ENCODE data around the gene SCUBE1. TPM values are rescaled to one million over a fixed set of nuclear protein-coding genes. Genes with fewer than 3 reads are reported as not detected.

SCUBE1 gene
- polyA plus RNA-seq, 1 donor from 2014 or later, result not detected

GRCh38 chr22:43343670-43344519, 723 bp upstream of the SCUBE1 start:
- Mint-ChIP-seq H3K4me1 (peaks cover 0 to 4% (median 2%) of the 10 kb centered on the region in 3 donors), H3K36me3 (no peaks in the 10 kb centered on the region), H3K4me3 (peak overlapping the region in 3 of 4 donors; percentile 30 to 84 (median 67)), H3K9me3 (no peaks in the 10 kb centered on the region), H3K27me3 (peaks cover 56% of the 10 kb centered on the region), H3K27ac (no peak overlapping the region)

- H3K27me3 Mint-ChIP-seq, result peaks cover 48% of the 10 kb centered on the region
- H3K36me3 Mint-ChIP-seq, result no peaks in the 10 kb centered on the region
- no peaks in the 10 kb centered on the region for H3K9me3 Mint-ChIP-seq
- H3K27ac Mint-ChIP-seq, result peak overlapping the region in 1 of 3 donors; percentile 39
- peak overlapping the region in 1 of 4 donors; percentile 65 for H3K4me3 Mint-ChIP-seq
- H3K4me1 Mint-ChIP-seq, result peaks cover 0 to 4% (median 2%) of the 10 kb centered on the region in 3 donors
Observed at GRCh38 chr22:43342347-43343261, 568 bp downstream of the SCUBE1 start.

- H3K36me3 Mint-ChIP-seq, result no peaks in the 10 kb centered on the region
- peaks cover 0 to 4% (median 2%) of the 10 kb centered on the region in 3 donors for H3K4me1 Mint-ChIP-seq
- no peaks in the 10 kb centered on the region for H3K9me3 Mint-ChIP-seq
- peaks cover 44% of the 10 kb centered on the region for H3K27me3 Mint-ChIP-seq
- H3K27ac Mint-ChIP-seq, result peak overlapping the region in 1 of 3 donors; percentile 16
- peak overlapping the region in 3 of 4 donors; percentile 33 to 73 (median 34) for H3K4me3 Mint-ChIP-seq
Observed at GRCh38 chr22:43341565-43341964, 1.6 kb downstream of the SCUBE1 start.

- peaks cover 30% of the 10 kb centered on the region for H3K27me3 Mint-ChIP-seq
- no peak overlapping the region for H3K4me3 Mint-ChIP-seq
- H3K36me3 Mint-ChIP-seq, result no peaks in the 10 kb centered on the region
- no peak overlapping the region for H3K27ac Mint-ChIP-seq
- no peaks in the 10 kb centered on the region for H3K4me1 Mint-ChIP-seq
- H3K9me3 Mint-ChIP-seq, result no peaks in the 10 kb centered on the region
Observed at GRCh38 chr22:43338766-43339345, 4.3 kb downstream of the SCUBE1 start.

GRCh38 chr22:43337946-43338345, 5.2 kb downstream of the SCUBE1 start:
- Mint-ChIP-seq H3K36me3 (no peaks in the 10 kb centered on the region), H3K9me3 (no peaks in the 10 kb centered on the region), H3K27ac (no peak overlapping the region), H3K4me1 (no peaks in the 10 kb centered on the region), H3K4me3 (no peak overlapping the region), H3K27me3 (peaks cover 29% of the 10 kb centered on the region)

- H3K4me1 Mint-ChIP-seq, result no peaks in the 10 kb centered on the region
- H3K36me3 Mint-ChIP-seq, result no peaks in the 10 kb centered on the region
- no peaks in the 10 kb centered on the region for H3K9me3 Mint-ChIP-seq
- no peak overlapping the region for H3K4me3 Mint-ChIP-seq
- no peak overlapping the region for H3K27ac Mint-ChIP-seq
- H3K27me3 Mint-ChIP-seq, result peaks cover 29% of the 10 kb centered on the region
Observed at GRCh38 chr22:43337385-43337784, 5.8 kb downstream of the SCUBE1 start.

- peaks cover 0 to 2% (median 0%) of the 10 kb centered on the region in 3 donors for H3K4me1 Mint-ChIP-seq
- no peak overlapping the region for H3K4me3 Mint-ChIP-seq
- H3K36me3 Mint-ChIP-seq, result no peaks in the 10 kb centered on the region
Observed at GRCh38 chr22:43334378-43334777, 8.8 kb downstream of the SCUBE1 start.

GRCh38 chr22:43333978-43334377, 9.2 kb downstream of the SCUBE1 start:
- no peak overlapping the region for H3K4me3 Mint-ChIP-seq
- H3K9me3 Mint-ChIP-seq, result no peaks in the 10 kb centered on the region
- peaks cover 0 to 2% (median 0%) of the 10 kb centered on the region in 3 donors for H3K4me1 Mint-ChIP-seq
- peaks cover 5% of the 10 kb centered on the region for H3K27me3 Mint-ChIP-seq
- H3K36me3 Mint-ChIP-seq, result no peaks in the 10 kb centered on the region
- no peak overlapping the region for H3K27ac Mint-ChIP-seq

More at GRCh38 chr22:43334378-43334777, 8.8 kb downstream of the SCUBE1 start:
- H3K9me3 Mint-ChIP-seq, result no peaks in the 10 kb centered on the region
- H3K27ac Mint-ChIP-seq, result no peak overlapping the region
- peaks cover 7% of the 10 kb centered on the region for H3K27me3 Mint-ChIP-seq

- H3K36me3 Mint-ChIP-seq, result no peaks in the 10 kb centered on the region
- no peak overlapping the region for H3K4me3 Mint-ChIP-seq
- peaks cover 0 to 2% (median 0%) of the 10 kb centered on the region in 3 donors for H3K4me1 Mint-ChIP-seq
- H3K27me3 Mint-ChIP-seq, result peaks cover 4% of the 10 kb centered on the region
- H3K9me3 Mint-ChIP-seq, result no peaks in the 10 kb centered on the region
- H3K27ac Mint-ChIP-seq, result no peak overlapping the region
Observed at GRCh38 chr22:43333156-43333555, 10.0 kb downstream of the SCUBE1 start.

- Mint-ChIP-seq H3K9me3 (no peaks in the 10 kb centered on the region), H3K4me1 (peaks cover 0 to 2% (median 0%) of the 10 kb centered on the region in 3 donors), H3K27ac (no peak overlapping the region), H3K27me3 (peaks cover 7% of the 10 kb centered on the region), H3K36me3 (no peaks in the 10 kb centered on the region), H3K4me3 (peak overlapping the region in 1 of 4 donors; percentile 48)
Observed at GRCh38 chr22:43331698-43332097, 11.5 kb downstream of the SCUBE1 start.

GRCh38 chr22:43331069-43331451, 12.1 kb downstream of the SCUBE1 start:
- H3K36me3 Mint-ChIP-seq, result no peaks in the 10 kb centered on the region
- H3K27me3 Mint-ChIP-seq, result peaks cover 8% of the 10 kb centered on the region
- H3K4me1 Mint-ChIP-seq, result peaks cover 0 to 2% (median 0%) of the 10 kb centered on the region in 3 donors
- H3K9me3 Mint-ChIP-seq, result no peaks in the 10 kb centered on the region
- no peak overlapping the region for H3K4me3 Mint-ChIP-seq
- H3K27ac Mint-ChIP-seq, result no peak overlapping the region

GRCh38 chr22:43330178-43331068, 12.7 kb downstream of the SCUBE1 start:
- Mint-ChIP-seq H3K36me3 (no peaks in the 10 kb centered on the region), H3K9me3 (no peaks in the 10 kb centered on the region), H3K27me3 (peaks cover 8% of the 10 kb centered on the region), H3K4me1 (peaks cover 0 to 2% (median 0%) of the 10 kb centered on the region in 3 donors), H3K4me3 (no peak overlapping the region), H3K27ac (no peak overlapping the region)

GRCh38 chr22:43329061-43329460, 14.1 kb downstream of the SCUBE1 start:
- H3K4me3 Mint-ChIP-seq, result no peak overlapping the region
- H3K36me3 Mint-ChIP-seq, result no peaks in the 10 kb centered on the region
- peaks cover 8% of the 10 kb centered on the region for H3K27me3 Mint-ChIP-seq
- no peaks in the 10 kb centered on the region for H3K9me3 Mint-ChIP-seq
- no peak overlapping the region for H3K27ac Mint-ChIP-seq
- H3K4me1 Mint-ChIP-seq, result peaks cover 0 to 2% (median 0%) of the 10 kb centered on the region in 3 donors

- Mint-ChIP-seq H3K27ac (no peak overlapping the region), H3K4me1 (peaks cover 0 to 2% (median 0%) of the 10 kb centered on the region in 3 donors), H3K27me3 (peaks cover 6% of the 10 kb centered on the region), H3K9me3 (no peaks in the 10 kb centered on the region), H3K4me3 (no peak overlapping the region), H3K36me3 (no peaks in the 10 kb centered on the region)
Observed at GRCh38 chr22:43327157-43327438, 16.1 kb downstream of the SCUBE1 start.

Data from IgD-negative memory B cell (primary cell).